KMS-11 (cell line): ENCODE results near the gene CDK13.

Experiments used
- H2AFZ ChIP-seq: fragments of 200-600 bp; sonication (generic); 2 replicates; pipeline ENCODE4 v1.6.1; 2016; ENCODE audit warnings: antibody characterized with exemption, mixed run types, low read depth
- H3K27ac ChIP-seq: fragments of 200-600 bp; sonication (generic); 2 replicates; pipeline ENCODE4 v1.6.1; 2016; ENCODE audit warnings: mild to moderate bottlenecking, mixed run types
- H3K27me3 ChIP-seq: fragments of 200-600 bp; sonication (generic); 2 replicates; pipeline ENCODE4 v1.6.1; 2017; ENCODE audit warnings: mild to moderate bottlenecking, low read depth, mixed run types, moderate library complexity; ENCODE audit not compliant: insufficient read depth
- H3K36me3 ChIP-seq: fragments of 200-600 bp; sonication (generic); 2 replicates; pipeline ENCODE4 v1.6.1; 2017; ENCODE audit warnings: mild to moderate bottlenecking, mixed run types; ENCODE audit not compliant: insufficient read depth
- H3K4me1 ChIP-seq: fragments of 200-600 bp; sonication (generic); 2 replicates; pipeline ENCODE4 v1.6.1; 2016; ENCODE audit warnings: mild to moderate bottlenecking, low read depth, mixed run types; ENCODE audit not compliant: poor library complexity, severe bottlenecking
- H3K4me2 ChIP-seq: fragments of 200-600 bp; sonication (generic); 2 replicates; pipeline ENCODE4 v1.7.0; 2016; ENCODE audit warnings: mild to moderate bottlenecking, mixed run types
- H3K4me3 ChIP-seq: fragments of 200-600 bp; sonication (generic); IDR thresholded peaks from 2 replicates; pipeline ENCODE4 v1.6.1; 2017; ENCODE audit warnings: low read depth, low read length, mixed read lengths; ENCODE audit not compliant: insufficient read depth
- H3K79me2 ChIP-seq: fragments of 200-600 bp; sonication (generic); 2 replicates; pipeline ENCODE4 v1.6.1; 2016; ENCODE audit warnings: low read depth, mixed run types; ENCODE audit not compliant: insufficient read depth
- H3K9ac ChIP-seq: fragments of 200-600 bp; sonication (generic); 2 replicates; pipeline ENCODE4 v1.6.1; 2016; ENCODE audit warnings: mild to moderate bottlenecking, mixed run types
- H4K20me1 ChIP-seq: fragments of 200-600 bp; sonication (generic); 2 replicates; pipeline ENCODE4 v1.6.1; 2016; ENCODE audit warnings: mild to moderate bottlenecking, mixed run types; ENCODE audit not compliant: insufficient read depth
- CTCF ChIP-seq: fragments of 200-600 bp; sonication (generic); conservative IDR thresholded peaks from 2 replicates; pipeline ENCODE4 v1.6.1; 2017; ENCODE audit warnings: low read depth, mild to moderate bottlenecking, antibody characterized with exemption, low read length, moderate library complexity, mixed read lengths

Gene CDK13

GRCh38 chr7:40003597-40003996 lies 53.5 kb downstream of the CDK13 start:
- Histone ChIP-seq H3K27me3 (no peaks in the 10 kb centered on the region), H3K79me2 (no peaks in the 10 kb centered on the region; the same call in 1 of the 2 replicates), H3K9ac (no peak overlapping the region), H3K4me3 (no peak overlapping the region), H2AFZ (no peak overlapping the region), H3K4me2 (no peak overlapping the region), H3K36me3 (no peaks in the 10 kb centered on the region), H3K4me1 (no peaks in the 10 kb centered on the region), H4K20me1 (no peaks in the 10 kb centered on the region), H3K27ac (no peak overlapping the region)
- TF ChIP-seq CTCF = no peak

GRCh38 chr7:40008223-40008815 lies 58.3 kb downstream of the CDK13 start:
- Histone ChIP-seq H3K9ac (no peak overlapping the region), H3K4me1 (no peaks in the 10 kb centered on the region), H3K36me3 (no peaks in the 10 kb centered on the region), H3K79me2 (no peaks in the 10 kb centered on the region), H3K4me2 (no peak overlapping the region), H3K27me3 (no peaks in the 10 kb centered on the region), H3K27ac (no peak overlapping the region), H4K20me1 (no peaks in the 10 kb centered on the region), H3K4me3 (no peak overlapping the region), H2AFZ (no peak overlapping the region)
- no peak for TF ChIP-seq CTCF

- no peaks in the 10 kb centered on the region for H3K79me2 ChIP-seq
- no peak overlapping the region for H2AFZ ChIP-seq
- H3K36me3 ChIP-seq = no peaks in the 10 kb centered on the region
- H3K27ac ChIP-seq = no peak overlapping the region
- no peaks in the 10 kb centered on the region for H3K27me3 ChIP-seq
- H4K20me1 ChIP-seq = no peaks in the 10 kb centered on the region
- no peak for TF ChIP-seq CTCF
- H3K9ac ChIP-seq = no peak overlapping the region
- H3K4me3 ChIP-seq = no peak overlapping the region
- no peak overlapping the region for H3K4me2 ChIP-seq
- no peaks in the 10 kb centered on the region for H3K4me1 ChIP-seq
Measured at GRCh38 chr7:40009301-40009700, 59.2 kb downstream of the CDK13 start.

- no peaks in the 10 kb centered on the region for H3K79me2 ChIP-seq
- no peak overlapping the region for H3K4me2 ChIP-seq
Measured at GRCh38 chr7:40014376-40014775, 64.3 kb downstream of the CDK13 start.

More at GRCh38 chr7:40014376-40014775, 64.3 kb downstream of the CDK13 start:
- Histone ChIP-seq H2AFZ (no peak overlapping the region), H3K4me3 (no peak overlapping the region), H4K20me1 (no peaks in the 10 kb centered on the region), H3K9ac (no peak overlapping the region), H3K36me3 (no peaks in the 10 kb centered on the region), H3K27me3 (no peaks in the 10 kb centered on the region), H3K27ac (no peak overlapping the region), H3K4me1 (no peaks in the 10 kb centered on the region)
- TF ChIP-seq CTCF = no peak
